ENCODE measurements around the gene RAET1L.
"Not testable (repeated sequence)": the region's sequence is repeated elsewhere in the genome, so short reads cannot be mapped to it uniquely, and the experiment has no call there.

RAET1L gene

DNA sequence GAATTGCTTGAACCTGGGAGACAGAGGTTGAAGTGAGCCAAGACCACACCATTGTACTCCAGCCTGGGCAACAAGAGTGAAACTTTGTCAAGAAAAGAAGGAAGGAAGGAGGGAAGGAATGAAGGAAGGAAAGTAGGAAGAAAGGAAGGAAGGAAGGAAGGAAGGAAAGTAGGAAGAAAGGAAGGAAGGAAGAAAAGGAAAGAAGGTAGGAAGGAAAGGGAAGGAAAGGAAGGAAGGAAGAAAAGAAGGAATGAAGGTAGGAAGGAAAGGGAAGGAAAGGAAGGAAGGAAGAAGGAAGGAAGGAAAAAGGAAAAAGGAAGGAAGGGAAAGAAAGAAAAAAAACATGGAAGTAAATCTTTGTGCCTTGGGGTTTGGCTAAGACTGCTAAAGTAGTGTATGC is 49.9 kb downstream of the RAET1L start:
- Mint-ChIP-seq H3K4me1 (ENCODE audit: low read depth) (no peaks in the 10 kb centered on the region), H3K9me3 (no peaks in the 10 kb centered on the region), H3K27ac (no peak overlapping the region), H3K4me3 (no peak overlapping the region), H3K36me3 (ENCODE audit: low read depth) (no peaks in the 10 kb centered on the region), H3K27me3 (peaks cover 85% of the 10 kb centered on the region)

GRCh38 chr6:149974825-149975224 is 50.5 kb downstream of the RAET1L start:
- H3K27ac Mint-ChIP-seq: no peak overlapping the region
- no peak overlapping the region for H3K4me3 Mint-ChIP-seq
- H3K9me3 Mint-ChIP-seq: no peaks in the 10 kb centered on the region
- no peaks in the 10 kb centered on the region for H3K36me3 Mint-ChIP-seq (ENCODE audit: low read depth)
- H3K4me1 Mint-ChIP-seq (ENCODE audit: low read depth): no peaks in the 10 kb centered on the region
- peaks cover 87% of the 10 kb centered on the region for H3K27me3 Mint-ChIP-seq

- not testable (repeated sequence) for H3K4me1 Mint-ChIP-seq (ENCODE audit: low read depth); H3K27ac Mint-ChIP-seq; H3K36me3 Mint-ChIP-seq (ENCODE audit: low read depth); H3K4me3 Mint-ChIP-seq; H3K9me3 Mint-ChIP-seq
- H3K27me3 Mint-ChIP-seq: peaks cover 87% of the 10 kb centered on the region
Measured at GRCh38 chr6:149974394-149974793, 50.9 kb downstream of the RAET1L start.

- Mint-ChIP-seq H3K4me3 (no peak overlapping the region), H3K27ac (no peak overlapping the region), H3K27me3 (peaks cover 84% of the 10 kb centered on the region), H3K36me3 (ENCODE audit: low read depth) (no peaks in the 10 kb centered on the region), H3K9me3 (no peaks in the 10 kb centered on the region), H3K4me1 (ENCODE audit: low read depth) (peaks cover 13% of the 10 kb centered on the region)
Measured at GRCh38 chr6:149969635-149970034, 55.7 kb downstream of the RAET1L start.

- H3K4me3 Mint-ChIP-seq; H3K36me3 Mint-ChIP-seq (ENCODE audit: low read depth); H3K9me3 Mint-ChIP-seq; H3K27ac Mint-ChIP-seq: not testable (repeated sequence)
- peaks cover 21% of the 10 kb centered on the region for H3K4me1 Mint-ChIP-seq (ENCODE audit: low read depth)
- peaks cover 82% of the 10 kb centered on the region for H3K27me3 Mint-ChIP-seq
Measured at GRCh38 chr6:149968909-149969308, 56.4 kb downstream of the RAET1L start.
